NCI-H345 (cell line): ENCODE measurements around the gene HSFY1.
"Not testable (repeated sequence)": the region's sequence is repeated elsewhere in the genome, so short reads cannot be mapped to it uniquely, and the experiment has no call there.

Experiments used
- DNase-seq: peaks from one replicate; lab custom pipeline; 2025; lab: John Stamatoyannopoulos, UW

Gene HSFY1

DNA sequence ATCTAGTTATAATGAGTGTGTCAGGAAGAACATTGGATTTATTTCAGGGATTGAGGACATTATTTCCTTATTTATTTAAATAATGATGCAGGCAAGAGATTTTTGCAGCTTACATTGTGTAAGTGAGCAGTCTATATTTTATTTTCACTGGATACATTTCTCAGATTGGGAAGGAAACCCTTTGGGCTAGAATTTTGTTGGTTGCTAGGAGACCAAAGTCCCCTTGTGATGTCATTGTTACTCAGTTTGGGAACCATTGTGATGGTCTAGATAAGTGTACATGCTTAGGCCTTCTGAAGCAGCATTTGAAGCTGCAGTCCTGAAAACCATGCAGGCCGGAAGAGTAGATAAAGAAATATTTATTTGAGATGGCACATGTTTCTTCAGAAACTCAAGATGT lies at the start of gene HSFY1:
Gene HSFY1 (plus strand): TSS at position 301 of the 400 bp plus-strand sequence. CDS start 68 bp downstream, at position 369.
- not testable (repeated sequence) for DNase-seq

GRCh38 chrY:18504266-18504665 lies 42.3 kb upstream of the HSFY1 start:
- not testable (repeated sequence) for DNase-seq

- DNase-seq = not testable (repeated sequence)
Observed at GRCh38 chrY:18530995-18531655, 15.4 kb upstream of the HSFY1 start.

- not testable (repeated sequence) for DNase-seq
Observed at GRCh38 chrY:18538952-18539351, 7.6 kb upstream of the HSFY1 start.

- not testable (repeated sequence) for DNase-seq
Observed at GRCh38 chrY:18553132-18553531, 6.6 kb downstream of the HSFY1 start.

DNA sequence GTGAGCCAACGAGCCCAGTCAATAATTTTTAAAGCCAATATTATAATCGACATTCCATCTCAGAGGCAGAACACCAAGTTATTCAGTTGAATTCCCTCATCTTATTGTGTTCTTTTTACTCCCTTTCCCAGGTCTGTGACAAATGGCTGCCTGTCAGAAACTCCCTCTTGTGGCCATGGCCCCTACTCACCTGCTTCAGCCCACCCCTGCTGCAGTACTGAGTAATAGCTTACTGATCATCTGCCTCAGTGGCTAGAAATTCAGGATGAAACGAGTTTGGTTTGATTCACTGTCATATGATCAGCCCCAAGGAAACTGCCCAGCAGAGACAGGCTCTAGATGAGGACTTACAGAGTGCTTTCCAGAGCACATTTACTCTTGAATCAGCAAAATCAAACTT lies 19.4 kb downstream of the HSFY1 start:
- not testable (repeated sequence) for DNase-seq
